ENCODE results near the gene CCT3. TPM values are rescaled to one million over a fixed set of nuclear protein-coding genes. Genes with fewer than 3 reads are reported as not detected.

CCT3 gene
- polyA plus RNA-seq, 1 of the 3 experiments (the other 2 are of a cell fraction) = 295 TPM

DNA sequence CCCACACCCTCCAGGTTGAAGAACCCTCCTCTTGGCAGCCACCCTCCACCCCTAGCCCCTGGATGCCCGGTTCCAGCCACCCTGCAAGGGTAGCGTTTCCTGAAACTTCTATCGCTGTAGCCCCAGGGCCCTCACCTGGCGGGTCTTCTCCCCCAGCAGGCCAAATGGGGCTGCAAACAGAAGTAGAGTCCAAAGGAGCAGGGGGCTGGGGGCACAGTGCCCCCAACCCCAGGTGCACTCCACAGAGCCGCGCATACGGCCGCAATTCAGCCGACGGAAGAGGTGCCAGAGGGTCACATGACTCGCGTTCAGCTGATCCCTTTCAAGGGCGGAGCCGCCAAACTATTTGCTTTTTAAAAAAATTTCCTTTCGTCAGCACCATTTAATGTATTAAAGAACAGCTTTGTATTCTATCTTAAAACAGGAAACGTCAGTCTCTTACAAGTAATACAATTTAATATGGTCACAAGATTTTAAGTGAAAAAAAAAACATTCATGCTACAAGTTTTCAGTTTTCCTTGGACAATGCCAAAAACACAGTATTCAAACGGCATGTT is 42.6 kb downstream of the CCT3 start, which contains the start of gene GLMP:
Gene GLMP (minus strand): TSS at position 289 of the 557 bp plus-strand sequence. CDS start 34 bp downstream, at position 255.
- Histone ChIP-seq H3K4me1 (ENCODE audit: control insufficient read depth in 1 of 2, insufficient read depth in 2 of 2, low read depth in 1 of 2, low read length in 1 of 2) (peaks cover 9 to 11% of the 10 kb centered on the region in 2 experiments; a peak in 2 of 4 replicates), H3K9me2 (no peaks in the 10 kb centered on the region), H3K9ac (peak within 1 kb of the TSS; percentile 78), H3K27me3 (ENCODE audit: insufficient read depth) (no peaks in the 10 kb centered on the region), H3K9me3 (no peaks in the 10 kb centered on the region), H3K79me2 (ENCODE audit: insufficient read depth) (peaks cover 18% of the 10 kb centered on the region), H3F3A (replicated peaks; ENCODE audit: insufficient read depth) (peaks cover under 1% of the 10 kb centered on the region), H3K27ac (ENCODE audit: low read depth in 2 of 2, low read length in 1 of 2) (peak within 1 kb of the TSS; percentile 16 to 51; a peak in 3 of 4 replicates), H3K4me2 (peak within 1 kb of the TSS; percentile 97), H3K36me3 (replicated peaks in 1 of 2; ENCODE audit: control insufficient read depth in 1 of 2, insufficient read depth in 2 of 2, low read length in 1 of 2) (peaks cover 0 to 18% of the 10 kb centered on the region in 2 experiments), H3K4me3 (ENCODE audit: low read depth in 2 of 2, low read length in 1 of 2) (peak within 1 kb of the TSS; percentile 77 to 89), H4K20me1 (ENCODE audit: insufficient read depth) (no peaks in the 10 kb centered on the region), H2AFZ (ENCODE audit: low read depth) (peak within 1 kb of the TSS; percentile 98)
- 3% methylated on average over 17 of the region's 17 CpGs for WGBS (ENCODE audit: low lambda C conversion rate)
- CTCF ChIA-PET = interaction anchor here (1.1 to 2.1 kb wide), 4 partner anchors 7 to 199 kb away, joined by 3 to 7 read pairs (median 4); no protein-coding TSS in a partner anchor
- POLR2A ChIA-PET = interaction anchor here (0.9 to 1.4 kb wide), 3 partner anchors 11 to 102 kb away, joined by 3 to 8 read pairs (median 3); partner anchors contain the start of genes SLC25A44 and SMG5
- peak; percentile 82 for DNase-seq
- no peak for TF ChIP-seq EZH2phosphoT487 (IDR thresholded peaks at IDR 0.05; ENCODE audit: borderline replicate concordance, low read depth)
- TF ChIP-seq TAF1 (IDR thresholded peaks at IDR 0.05; ENCODE audit: borderline replicate concordance, low read depth, low read length) = peak; percentile 68
- TF ChIP-seq, protein P1, sequence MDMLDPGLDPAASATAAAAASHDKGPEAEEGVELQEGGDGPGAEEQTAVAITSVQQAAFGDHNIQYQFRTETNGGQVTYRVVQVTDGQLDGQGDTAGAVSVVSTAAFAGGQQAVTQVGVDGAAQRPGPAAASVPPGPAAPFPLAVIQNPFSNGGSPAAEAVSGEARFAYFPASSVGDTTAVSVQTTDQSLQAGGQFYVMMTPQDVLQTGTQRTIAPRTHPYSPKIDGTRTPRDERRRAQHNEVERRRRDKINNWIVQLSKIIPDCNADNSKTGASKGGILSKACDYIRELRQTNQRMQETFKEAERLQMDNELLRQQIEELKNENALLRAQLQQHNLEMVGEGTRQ (IDR thresholded peaks at IDR 0.05; ENCODE audit: borderline replicate concordance, low read depth, low read length) = peak; percentile 90; the same call in 1 of the 2 replicates
- TF ChIP-seq, protein P2, sequence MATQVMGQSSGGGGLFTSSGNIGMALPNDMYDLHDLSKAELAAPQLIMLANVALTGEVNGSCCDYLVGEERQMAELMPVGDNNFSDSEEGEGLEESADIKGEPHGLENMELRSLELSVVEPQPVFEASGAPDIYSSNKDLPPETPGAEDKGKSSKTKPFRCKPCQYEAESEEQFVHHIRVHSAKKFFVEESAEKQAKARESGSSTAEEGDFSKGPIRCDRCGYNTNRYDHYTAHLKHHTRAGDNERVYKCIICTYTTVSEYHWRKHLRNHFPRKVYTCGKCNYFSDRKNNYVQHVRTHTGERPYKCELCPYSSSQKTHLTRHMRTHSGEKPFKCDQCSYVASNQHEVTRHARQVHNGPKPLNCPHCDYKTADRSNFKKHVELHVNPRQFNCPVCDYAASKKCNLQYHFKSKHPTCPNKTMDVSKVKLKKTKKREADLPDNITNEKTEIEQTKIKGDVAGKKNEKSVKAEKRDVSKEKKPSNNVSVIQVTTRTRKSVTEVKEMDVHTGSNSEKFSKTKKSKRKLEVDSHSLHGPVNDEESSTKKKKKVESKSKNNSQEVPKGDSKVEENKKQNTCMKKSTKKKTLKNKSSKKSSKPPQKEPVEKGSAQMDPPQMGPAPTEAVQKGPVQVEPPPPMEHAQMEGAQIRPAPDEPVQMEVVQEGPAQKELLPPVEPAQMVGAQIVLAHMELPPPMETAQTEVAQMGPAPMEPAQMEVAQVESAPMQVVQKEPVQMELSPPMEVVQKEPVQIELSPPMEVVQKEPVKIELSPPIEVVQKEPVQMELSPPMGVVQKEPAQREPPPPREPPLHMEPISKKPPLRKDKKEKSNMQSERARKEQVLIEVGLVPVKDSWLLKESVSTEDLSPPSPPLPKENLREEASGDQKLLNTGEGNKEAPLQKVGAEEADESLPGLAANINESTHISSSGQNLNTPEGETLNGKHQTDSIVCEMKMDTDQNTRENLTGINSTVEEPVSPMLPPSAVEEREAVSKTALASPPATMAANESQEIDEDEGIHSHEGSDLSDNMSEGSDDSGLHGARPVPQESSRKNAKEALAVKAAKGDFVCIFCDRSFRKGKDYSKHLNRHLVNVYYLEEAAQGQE (IDR thresholded peaks at IDR 0.05; ENCODE audit: low read depth, low read length) = 0 out of 2 replicates have a peak, but pooled peaks have one; percentile 13
- peak; percentile 54; the same call in 1 of the 2 replicates for TF ChIP-seq MXI1 (IDR thresholded peaks at IDR 0.05; ENCODE audit: low read depth, low read length)
- TF ChIP-seq FOSL2 (IDR thresholded peaks at IDR 0.05; ENCODE audit: borderline replicate concordance, low read depth) = no peak
- TF ChIP-seq FOXM1 (IDR thresholded peaks at IDR 0.05; ENCODE audit: low read depth) = no peak
- no peak for TF ChIP-seq TCF12 (IDR thresholded peaks at IDR 0.05)
- no peak for TF ChIP-seq RXRA (IDR thresholded peaks at IDR 0.05; ENCODE audit: borderline replicate concordance, low read depth)
- TF ChIP-seq FOXJ3 (CRISPR knock-in tag; IDR thresholded peaks at IDR 0.05) = no peak
- TF ChIP-seq GATA2 (CRISPR knock-in tag; IDR thresholded peaks at IDR 0.05) = no peak
- TF ChIP-seq, protein P3, sequence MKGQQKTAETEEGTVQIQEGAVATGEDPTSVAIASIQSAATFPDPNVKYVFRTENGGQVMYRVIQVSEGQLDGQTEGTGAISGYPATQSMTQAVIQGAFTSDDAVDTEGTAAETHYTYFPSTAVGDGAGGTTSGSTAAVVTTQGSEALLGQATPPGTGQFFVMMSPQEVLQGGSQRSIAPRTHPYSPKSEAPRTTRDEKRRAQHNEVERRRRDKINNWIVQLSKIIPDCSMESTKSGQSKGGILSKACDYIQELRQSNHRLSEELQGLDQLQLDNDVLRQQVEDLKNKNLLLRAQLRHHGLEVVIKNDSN (IDR thresholded peaks at IDR 0.05; ENCODE audit: borderline replicate concordance, low read depth) = peak; percentile 95
- peak; percentile 81 for TF ChIP-seq POLR2AphosphoS5 (IDR thresholded peaks at IDR 0.05; ENCODE audit: low read depth, low read length)
- no peak for TF ChIP-seq NRF1 (IDR thresholded peaks at IDR 0.05; ENCODE audit: low read depth, low read length)
- TF ChIP-seq RAD21 (IDR thresholded peaks at IDR 0.05; ENCODE audit: low read length) = no peak
- TF ChIP-seq RCOR1 (IDR thresholded peaks at IDR 0.05; ENCODE audit: low read length) = no peak
- TF ChIP-seq, protein P4, sequence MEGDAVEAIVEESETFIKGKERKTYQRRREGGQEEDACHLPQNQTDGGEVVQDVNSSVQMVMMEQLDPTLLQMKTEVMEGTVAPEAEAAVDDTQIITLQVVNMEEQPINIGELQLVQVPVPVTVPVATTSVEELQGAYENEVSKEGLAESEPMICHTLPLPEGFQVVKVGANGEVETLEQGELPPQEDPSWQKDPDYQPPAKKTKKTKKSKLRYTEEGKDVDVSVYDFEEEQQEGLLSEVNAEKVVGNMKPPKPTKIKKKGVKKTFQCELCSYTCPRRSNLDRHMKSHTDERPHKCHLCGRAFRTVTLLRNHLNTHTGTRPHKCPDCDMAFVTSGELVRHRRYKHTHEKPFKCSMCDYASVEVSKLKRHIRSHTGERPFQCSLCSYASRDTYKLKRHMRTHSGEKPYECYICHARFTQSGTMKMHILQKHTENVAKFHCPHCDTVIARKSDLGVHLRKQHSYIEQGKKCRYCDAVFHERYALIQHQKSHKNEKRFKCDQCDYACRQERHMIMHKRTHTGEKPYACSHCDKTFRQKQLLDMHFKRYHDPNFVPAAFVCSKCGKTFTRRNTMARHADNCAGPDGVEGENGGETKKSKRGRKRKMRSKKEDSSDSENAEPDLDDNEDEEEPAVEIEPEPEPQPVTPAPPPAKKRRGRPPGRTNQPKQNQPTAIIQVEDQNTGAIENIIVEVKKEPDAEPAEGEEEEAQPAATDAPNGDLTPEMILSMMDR (IDR thresholded peaks at IDR 0.05) = no peak
- peak in 1 of 2 experiments; percentile 15; a peak in 1 of 4 replicates for TF ChIP-seq EP300 (IDR thresholded peaks at IDR 0.05; ENCODE audit: borderline replicate concordance in 1 of 2, low read depth in 1 of 2, low read length in 1 of 2)
- TF ChIP-seq ELF1 (IDR thresholded peaks at IDR 0.05) = no peak
- TF ChIP-seq, protein P5, sequence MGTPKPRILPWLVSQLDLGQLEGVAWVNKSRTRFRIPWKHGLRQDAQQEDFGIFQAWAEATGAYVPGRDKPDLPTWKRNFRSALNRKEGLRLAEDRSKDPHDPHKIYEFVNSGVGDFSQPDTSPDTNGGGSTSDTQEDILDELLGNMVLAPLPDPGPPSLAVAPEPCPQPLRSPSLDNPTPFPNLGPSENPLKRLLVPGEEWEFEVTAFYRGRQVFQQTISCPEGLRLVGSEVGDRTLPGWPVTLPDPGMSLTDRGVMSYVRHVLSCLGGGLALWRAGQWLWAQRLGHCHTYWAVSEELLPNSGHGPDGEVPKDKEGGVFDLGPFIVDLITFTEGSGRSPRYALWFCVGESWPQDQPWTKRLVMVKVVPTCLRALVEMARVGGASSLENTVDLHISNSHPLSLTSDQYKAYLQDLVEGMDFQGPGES (IDR thresholded peaks at IDR 0.05; ENCODE audit: low read depth, low read length) = no peak
- TF ChIP-seq SMC3 (IDR thresholded peaks at IDR 0.05; ENCODE audit: low read depth, low read length) = no peak
- no peak for TF ChIP-seq YY1 (IDR thresholded peaks at IDR 0.05; ENCODE audit: low read depth)
- TF ChIP-seq, protein P6, sequence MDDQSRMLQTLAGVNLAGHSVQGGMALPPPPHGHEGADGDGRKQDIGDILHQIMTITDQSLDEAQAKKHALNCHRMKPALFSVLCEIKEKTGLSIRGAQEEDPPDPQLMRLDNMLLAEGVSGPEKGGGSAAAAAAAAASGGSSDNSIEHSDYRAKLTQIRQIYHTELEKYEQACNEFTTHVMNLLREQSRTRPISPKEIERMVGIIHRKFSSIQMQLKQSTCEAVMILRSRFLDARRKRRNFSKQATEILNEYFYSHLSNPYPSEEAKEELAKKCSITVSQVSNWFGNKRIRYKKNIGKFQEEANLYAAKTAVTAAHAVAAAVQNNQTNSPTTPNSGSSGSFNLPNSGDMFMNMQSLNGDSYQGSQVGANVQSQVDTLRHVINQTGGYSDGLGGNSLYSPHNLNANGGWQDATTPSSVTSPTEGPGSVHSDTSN (IDR thresholded peaks at IDR 0.05) = 0 out of 2 replicates have a peak, but pooled peaks have one; percentile 7
- TF ChIP-seq GABPA (IDR thresholded peaks at IDR 0.05; ENCODE audit: low read depth) = peak; percentile 26; the same call in 1 of the 2 replicates
